HUES48 (cell line): ENCODE measurements around the gene ZDHHC8.

ENCODE experiments used
- H3K27ac ChIP-seq: one replicate; pipeline ENCODE4 v1.7.0; 2013; ENCODE audit warnings: low read depth, low read length, inconsistent platforms
- H3K27me3 ChIP-seq: 2 replicates; pipeline ENCODE4 v1.6.1; 2013; ENCODE audit warnings: mild to moderate bottlenecking, low read length; ENCODE audit not compliant: control insufficient read depth, insufficient read depth
- H3K36me3 ChIP-seq: 2 replicates; pipeline ENCODE4 v1.6.1; 2013; ENCODE audit warnings: low read length; ENCODE audit not compliant: control insufficient read depth, insufficient read depth
- H3K4me1 ChIP-seq: 2 replicates; pipeline ENCODE4 v1.6.1; 2013; ENCODE audit warnings: mild to moderate bottlenecking, low read length; ENCODE audit not compliant: control insufficient read depth, insufficient read depth
- H3K4me3 ChIP-seq: 2 replicates; pipeline ENCODE4 v1.5.1; 2013; ENCODE audit warnings: mild to moderate bottlenecking, low read depth, low read length
- H3K9ac ChIP-seq: 2 replicates; pipeline ENCODE4 v1.6.1; 2013; ENCODE audit warnings: mild to moderate bottlenecking, low read depth, low read length, moderate library complexity
- H3K9me3 ChIP-seq: 2 replicates; pipeline ENCODE4 v1.6.1; 2013; ENCODE audit warnings: low read length; ENCODE audit not compliant: control insufficient read depth, insufficient read depth

The ZDHHC8 gene

GRCh38 chr22:20131597-20131858 is at the start of gene ZDHHC8:
Gene ZDHHC8 (plus strand): TSS chr22:20131804. CDS start chr22:20131948, 144 bp downstream.
- peak within 1 kb of the TSS; percentile 25; the same call in 1 of the 2 replicates for H3K9ac ChIP-seq
- no peak within 1 kb of the TSS for H3K27ac ChIP-seq
- H3K36me3 ChIP-seq: peaks cover 16% of the 10 kb centered on the region
- H3K4me1 ChIP-seq: no peaks in the 10 kb centered on the region
- no peaks in the 10 kb centered on the region for H3K27me3 ChIP-seq
- peak within 1 kb of the TSS; percentile 75 for H3K4me3 ChIP-seq
- no peaks in the 10 kb centered on the region for H3K9me3 ChIP-seq

- Histone ChIP-seq H3K4me3 (no peak overlapping the region), H3K9ac (no peak overlapping the region), H3K27me3 (no peaks in the 10 kb centered on the region), H3K4me1 (peaks cover 15% of the 10 kb centered on the region), H3K9me3 (no peaks in the 10 kb centered on the region), H3K27ac (no peak overlapping the region), H3K36me3 (peaks cover 38% of the 10 kb centered on the region)
Measured at GRCh38 chr22:20083157-20083890, 48.3 kb upstream of the ZDHHC8 start.

GRCh38 chr22:20083891-20084546 is 47.6 kb upstream of the ZDHHC8 start:
- H3K36me3 ChIP-seq: peaks cover 45% of the 10 kb centered on the region
- H3K9me3 ChIP-seq: no peaks in the 10 kb centered on the region
- H3K4me3 ChIP-seq: no peak overlapping the region
- H3K9ac ChIP-seq: no peak overlapping the region
- H3K27ac ChIP-seq: peak overlapping the region; percentile 9
- H3K27me3 ChIP-seq: no peaks in the 10 kb centered on the region
- peaks cover 15% of the 10 kb centered on the region for H3K4me1 ChIP-seq

- peak overlapping the region; percentile 9 for H3K27ac ChIP-seq
- H3K9me3 ChIP-seq: no peaks in the 10 kb centered on the region
- H3K4me1 ChIP-seq: peaks cover 15% of the 10 kb centered on the region
- H3K4me3 ChIP-seq: no peak overlapping the region
- H3K36me3 ChIP-seq: peaks cover 52% of the 10 kb centered on the region
- 0 out of 2 replicates have a peak overlapping the region, but pooled peaks have one; percentile 10 for H3K9ac ChIP-seq
- no peaks in the 10 kb centered on the region for H3K27me3 ChIP-seq
Measured at GRCh38 chr22:20084547-20085413, 46.8 kb upstream of the ZDHHC8 start.

- Histone ChIP-seq H3K27me3 (no peaks in the 10 kb centered on the region), H3K36me3 (peaks cover 61% of the 10 kb centered on the region), H3K4me1 (peaks cover 15% of the 10 kb centered on the region), H3K4me3 (no peak overlapping the region), H3K27ac (no peak overlapping the region), H3K9ac (no peak overlapping the region), H3K9me3 (no peaks in the 10 kb centered on the region)
Measured at GRCh38 chr22:20085651-20086050, 46.0 kb upstream of the ZDHHC8 start.

GRCh38 chr22:20086101-20086599 is 45.5 kb upstream of the ZDHHC8 start:
- no peak overlapping the region for H3K4me3 ChIP-seq
- no peak overlapping the region for H3K9ac ChIP-seq
- H3K4me1 ChIP-seq: peaks cover 14% of the 10 kb centered on the region
- H3K9me3 ChIP-seq: no peaks in the 10 kb centered on the region
- H3K27ac ChIP-seq: no peak overlapping the region
- peaks cover 66% of the 10 kb centered on the region for H3K36me3 ChIP-seq
- H3K27me3 ChIP-seq: no peaks in the 10 kb centered on the region

GRCh38 chr22:20086763-20087162 is 44.8 kb upstream of the ZDHHC8 start:
- Histone ChIP-seq H3K9ac (no peak overlapping the region), H3K36me3 (peaks cover 72% of the 10 kb centered on the region), H3K27me3 (no peaks in the 10 kb centered on the region), H3K27ac (no peak overlapping the region), H3K9me3 (no peaks in the 10 kb centered on the region), H3K4me1 (peaks cover 8% of the 10 kb centered on the region; the same call in 1 of the 2 replicates), H3K4me3 (no peak overlapping the region)

GRCh38 chr22:20087319-20088262 is 44.0 kb upstream of the ZDHHC8 start:
- H3K36me3 ChIP-seq: peaks cover 78% of the 10 kb centered on the region
- H3K27me3 ChIP-seq: no peaks in the 10 kb centered on the region
- no peak overlapping the region for H3K27ac ChIP-seq
- no peaks in the 10 kb centered on the region for H3K9me3 ChIP-seq
- H3K4me1 ChIP-seq: peaks cover 6% of the 10 kb centered on the region; the same call in 1 of the 2 replicates
- H3K9ac ChIP-seq: no peak overlapping the region
- H3K4me3 ChIP-seq: no peak overlapping the region

GRCh38 chr22:20088263-20088648 is 43.3 kb upstream of the ZDHHC8 start:
- Histone ChIP-seq H3K4me1 (no peaks in the 10 kb centered on the region), H3K9ac (no peak overlapping the region), H3K27me3 (no peaks in the 10 kb centered on the region), H3K4me3 (no peak overlapping the region), H3K36me3 (peaks cover 78% of the 10 kb centered on the region), H3K27ac (no peak overlapping the region), H3K9me3 (no peaks in the 10 kb centered on the region)
